ENCODE measurements around the gene CHMP3. TPM values are rescaled to one million over a fixed set of nuclear protein-coding genes. Genes with fewer than 3 reads are reported as not detected.

Gene CHMP3
- polyA plus RNA-seq, 1 of the 3 experiments (the other 2 are of a cell fraction): 75.3 TPM

DNA sequence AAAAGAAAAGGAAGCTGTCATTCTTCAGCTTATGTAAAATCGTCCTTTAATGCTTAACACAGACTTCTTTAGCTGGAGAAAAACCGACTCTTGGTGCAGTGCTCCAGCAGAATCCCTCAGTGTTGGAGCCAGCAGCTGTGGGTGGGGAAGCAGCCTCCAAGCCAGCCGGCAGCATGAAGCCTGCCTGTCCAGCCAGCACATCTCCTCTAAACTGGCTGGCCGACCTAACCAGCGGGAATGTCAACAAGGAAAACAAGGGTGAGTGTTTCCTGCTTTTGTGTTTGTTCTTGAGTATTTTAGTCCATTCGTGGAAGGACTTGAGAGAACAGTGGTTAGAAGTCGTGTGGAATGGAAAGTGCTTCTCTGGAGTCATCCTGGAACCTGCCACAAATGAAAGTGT is 83.1 kb downstream of the CHMP3 start:
- TF ChIP-seq FOXM1 (IDR thresholded peaks at IDR 0.05; ENCODE audit: low read depth) (no peak), RCOR1 (IDR thresholded peaks at IDR 0.05; ENCODE audit: low read length) (no peak), GATA2 (CRISPR knock-in tag; IDR thresholded peaks at IDR 0.05) (no peak), FOXJ3 (CRISPR knock-in tag; IDR thresholded peaks at IDR 0.05) (no peak)
- TF ChIP-seq, protein P1, sequence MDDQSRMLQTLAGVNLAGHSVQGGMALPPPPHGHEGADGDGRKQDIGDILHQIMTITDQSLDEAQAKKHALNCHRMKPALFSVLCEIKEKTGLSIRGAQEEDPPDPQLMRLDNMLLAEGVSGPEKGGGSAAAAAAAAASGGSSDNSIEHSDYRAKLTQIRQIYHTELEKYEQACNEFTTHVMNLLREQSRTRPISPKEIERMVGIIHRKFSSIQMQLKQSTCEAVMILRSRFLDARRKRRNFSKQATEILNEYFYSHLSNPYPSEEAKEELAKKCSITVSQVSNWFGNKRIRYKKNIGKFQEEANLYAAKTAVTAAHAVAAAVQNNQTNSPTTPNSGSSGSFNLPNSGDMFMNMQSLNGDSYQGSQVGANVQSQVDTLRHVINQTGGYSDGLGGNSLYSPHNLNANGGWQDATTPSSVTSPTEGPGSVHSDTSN (IDR thresholded peaks at IDR 0.05): no peak
- TF ChIP-seq, protein P2, sequence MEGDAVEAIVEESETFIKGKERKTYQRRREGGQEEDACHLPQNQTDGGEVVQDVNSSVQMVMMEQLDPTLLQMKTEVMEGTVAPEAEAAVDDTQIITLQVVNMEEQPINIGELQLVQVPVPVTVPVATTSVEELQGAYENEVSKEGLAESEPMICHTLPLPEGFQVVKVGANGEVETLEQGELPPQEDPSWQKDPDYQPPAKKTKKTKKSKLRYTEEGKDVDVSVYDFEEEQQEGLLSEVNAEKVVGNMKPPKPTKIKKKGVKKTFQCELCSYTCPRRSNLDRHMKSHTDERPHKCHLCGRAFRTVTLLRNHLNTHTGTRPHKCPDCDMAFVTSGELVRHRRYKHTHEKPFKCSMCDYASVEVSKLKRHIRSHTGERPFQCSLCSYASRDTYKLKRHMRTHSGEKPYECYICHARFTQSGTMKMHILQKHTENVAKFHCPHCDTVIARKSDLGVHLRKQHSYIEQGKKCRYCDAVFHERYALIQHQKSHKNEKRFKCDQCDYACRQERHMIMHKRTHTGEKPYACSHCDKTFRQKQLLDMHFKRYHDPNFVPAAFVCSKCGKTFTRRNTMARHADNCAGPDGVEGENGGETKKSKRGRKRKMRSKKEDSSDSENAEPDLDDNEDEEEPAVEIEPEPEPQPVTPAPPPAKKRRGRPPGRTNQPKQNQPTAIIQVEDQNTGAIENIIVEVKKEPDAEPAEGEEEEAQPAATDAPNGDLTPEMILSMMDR (IDR thresholded peaks at IDR 0.05): no peak
- TF ChIP-seq, protein P3, sequence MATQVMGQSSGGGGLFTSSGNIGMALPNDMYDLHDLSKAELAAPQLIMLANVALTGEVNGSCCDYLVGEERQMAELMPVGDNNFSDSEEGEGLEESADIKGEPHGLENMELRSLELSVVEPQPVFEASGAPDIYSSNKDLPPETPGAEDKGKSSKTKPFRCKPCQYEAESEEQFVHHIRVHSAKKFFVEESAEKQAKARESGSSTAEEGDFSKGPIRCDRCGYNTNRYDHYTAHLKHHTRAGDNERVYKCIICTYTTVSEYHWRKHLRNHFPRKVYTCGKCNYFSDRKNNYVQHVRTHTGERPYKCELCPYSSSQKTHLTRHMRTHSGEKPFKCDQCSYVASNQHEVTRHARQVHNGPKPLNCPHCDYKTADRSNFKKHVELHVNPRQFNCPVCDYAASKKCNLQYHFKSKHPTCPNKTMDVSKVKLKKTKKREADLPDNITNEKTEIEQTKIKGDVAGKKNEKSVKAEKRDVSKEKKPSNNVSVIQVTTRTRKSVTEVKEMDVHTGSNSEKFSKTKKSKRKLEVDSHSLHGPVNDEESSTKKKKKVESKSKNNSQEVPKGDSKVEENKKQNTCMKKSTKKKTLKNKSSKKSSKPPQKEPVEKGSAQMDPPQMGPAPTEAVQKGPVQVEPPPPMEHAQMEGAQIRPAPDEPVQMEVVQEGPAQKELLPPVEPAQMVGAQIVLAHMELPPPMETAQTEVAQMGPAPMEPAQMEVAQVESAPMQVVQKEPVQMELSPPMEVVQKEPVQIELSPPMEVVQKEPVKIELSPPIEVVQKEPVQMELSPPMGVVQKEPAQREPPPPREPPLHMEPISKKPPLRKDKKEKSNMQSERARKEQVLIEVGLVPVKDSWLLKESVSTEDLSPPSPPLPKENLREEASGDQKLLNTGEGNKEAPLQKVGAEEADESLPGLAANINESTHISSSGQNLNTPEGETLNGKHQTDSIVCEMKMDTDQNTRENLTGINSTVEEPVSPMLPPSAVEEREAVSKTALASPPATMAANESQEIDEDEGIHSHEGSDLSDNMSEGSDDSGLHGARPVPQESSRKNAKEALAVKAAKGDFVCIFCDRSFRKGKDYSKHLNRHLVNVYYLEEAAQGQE (IDR thresholded peaks at IDR 0.05; ENCODE audit: low read depth, low read length): no peak
- Histone ChIP-seq H3K27ac (ENCODE audit: low read depth in 2 of 2, low read length in 1 of 2) (no peak overlapping the region), H3K9me3 (no peaks in the 10 kb centered on the region), H3F3A (replicated peaks; ENCODE audit: insufficient read depth) (peaks cover 15% of the 10 kb centered on the region), H3K9ac (no peak overlapping the region), H3K4me2 (no peak overlapping the region), H3K79me2 (ENCODE audit: insufficient read depth) (peaks cover 4% of the 10 kb centered on the region; the same call in 1 of the 2 replicates), H3K4me3 (ENCODE audit: low read depth in 2 of 2, low read length in 1 of 2) (no peak overlapping the region), H3K36me3 (replicated peaks in 1 of 2; ENCODE audit: control insufficient read depth in 1 of 2, insufficient read depth in 2 of 2, low read length in 1 of 2) (peaks cover 76 to 96% of the 10 kb centered on the region in 2 experiments), H3K9me2 (no peaks in the 10 kb centered on the region), H4K20me1 (ENCODE audit: insufficient read depth) (peaks cover 19% of the 10 kb centered on the region), H3K27me3 (ENCODE audit: insufficient read depth) (no peaks in the 10 kb centered on the region), H2AFZ (ENCODE audit: low read depth) (no peak overlapping the region), H3K4me1 (ENCODE audit: control insufficient read depth in 1 of 2, insufficient read depth in 2 of 2, low read depth in 1 of 2, low read length in 1 of 2) (peaks cover 0 to 12% of the 10 kb centered on the region in 2 experiments; a peak in 2 of 4 replicates)
- WGBS (ENCODE audit: low lambda C conversion rate): 78% methylated on average over 7 of the region's 7 CpGs
- no peak for DNase-seq
- ChIA-PET POLR2A (no interaction called here), CTCF (interaction anchor here (0.7 to 2.5 kb wide), 4 partner anchors 8 to 12 kb away, joined by 4 to 7 read pairs (median 4); no protein-coding TSS in a partner anchor)

DNA sequence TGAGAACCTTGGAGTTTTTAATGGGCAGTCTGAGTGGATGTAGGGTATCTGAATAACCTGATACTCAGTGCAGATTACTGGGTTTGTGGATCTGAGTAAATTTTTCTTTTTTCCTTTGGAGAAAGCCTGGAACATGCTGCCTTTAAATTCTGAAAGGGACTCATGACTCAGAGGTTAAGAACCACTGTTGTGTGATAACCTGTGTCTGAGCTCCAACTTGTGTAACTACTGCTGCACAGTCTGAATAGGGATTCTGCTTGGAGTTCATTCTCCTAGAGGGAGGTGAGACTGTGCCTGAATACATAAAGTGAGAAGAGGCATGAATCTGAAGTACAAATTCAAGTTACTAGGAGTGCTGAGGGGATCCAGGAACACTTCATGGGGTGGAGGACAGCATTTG is 85.9 kb downstream of the CHMP3 start:
- peaks cover 23% of the 10 kb centered on the region for H3F3A ChIP-seq (replicated peaks; ENCODE audit: insufficient read depth)
- H2AFZ ChIP-seq (ENCODE audit: low read depth): no peak overlapping the region
- no peak overlapping the region for H3K9ac ChIP-seq
- no peaks in the 10 kb centered on the region for H3K9me3 ChIP-seq
- POLR2A ChIA-PET: no interaction called here
- peaks cover 10% of the 10 kb centered on the region for H3K79me2 ChIP-seq (ENCODE audit: insufficient read depth)
- TF ChIP-seq SIN3A (IDR thresholded peaks at IDR 0.05; ENCODE audit: borderline replicate concordance, low read depth, low read length) (no peak), RXRA (IDR thresholded peaks at IDR 0.05; ENCODE audit: borderline replicate concordance, low read depth) (no peak), FOSL2 (IDR thresholded peaks at IDR 0.05; ENCODE audit: borderline replicate concordance, low read depth) (peak; percentile 16; the same call in 1 of the 2 replicates), GABPA (IDR thresholded peaks at IDR 0.05; ENCODE audit: low read depth) (no peak), TCF12 (IDR thresholded peaks at IDR 0.05) (no peak), MEF2A (IDR thresholded peaks at IDR 0.05; ENCODE audit: borderline replicate concordance, low read depth) (no peak)
- TF ChIP-seq, protein P4, sequence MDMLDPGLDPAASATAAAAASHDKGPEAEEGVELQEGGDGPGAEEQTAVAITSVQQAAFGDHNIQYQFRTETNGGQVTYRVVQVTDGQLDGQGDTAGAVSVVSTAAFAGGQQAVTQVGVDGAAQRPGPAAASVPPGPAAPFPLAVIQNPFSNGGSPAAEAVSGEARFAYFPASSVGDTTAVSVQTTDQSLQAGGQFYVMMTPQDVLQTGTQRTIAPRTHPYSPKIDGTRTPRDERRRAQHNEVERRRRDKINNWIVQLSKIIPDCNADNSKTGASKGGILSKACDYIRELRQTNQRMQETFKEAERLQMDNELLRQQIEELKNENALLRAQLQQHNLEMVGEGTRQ (IDR thresholded peaks at IDR 0.05; ENCODE audit: borderline replicate concordance, low read depth, low read length): no peak
- TF ChIP-seq, protein P5, sequence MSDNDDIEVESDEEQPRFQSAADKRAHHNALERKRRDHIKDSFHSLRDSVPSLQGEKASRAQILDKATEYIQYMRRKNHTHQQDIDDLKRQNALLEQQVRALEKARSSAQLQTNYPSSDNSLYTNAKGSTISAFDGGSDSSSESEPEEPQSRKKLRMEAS (IDR thresholded peaks at IDR 0.05; ENCODE audit: low read depth): no peak
- H3K4me3 ChIP-seq (ENCODE audit: low read depth in 2 of 2, low read length in 1 of 2): no peak overlapping the region
- H3K27me3 ChIP-seq (ENCODE audit: insufficient read depth): no peaks in the 10 kb centered on the region
- H3K4me1 ChIP-seq (ENCODE audit: control insufficient read depth in 1 of 2, insufficient read depth in 2 of 2, low read depth in 1 of 2, low read length in 1 of 2): peaks cover 0 to 16% of the 10 kb centered on the region in 2 experiments; a peak in 2 of 4 replicates
- DNase-seq: no peak
- peaks cover 22% of the 10 kb centered on the region for H4K20me1 ChIP-seq (ENCODE audit: insufficient read depth)
- CTCF ChIA-PET: no interaction called here
- H3K9me2 ChIP-seq: no peaks in the 10 kb centered on the region
- no peak overlapping the region for H3K4me2 ChIP-seq
- peaks cover 76 to 81% of the 10 kb centered on the region in 2 experiments for H3K36me3 ChIP-seq (replicated peaks in 1 of 2; ENCODE audit: control insufficient read depth in 1 of 2, insufficient read depth in 2 of 2, low read length in 1 of 2)
- H3K27ac ChIP-seq (ENCODE audit: low read depth in 2 of 2, low read length in 1 of 2): no peak overlapping the region
